ENCODE results near the gene MDM4. TPM values are rescaled to one million over a fixed set of nuclear protein-coding genes. Genes with fewer than 3 reads are reported as not detected.

MDM4 gene
- total RNA-seq, 4 donors from 2014 or later = 56.9 to 96.3 (median 71.5) TPM

DNA sequence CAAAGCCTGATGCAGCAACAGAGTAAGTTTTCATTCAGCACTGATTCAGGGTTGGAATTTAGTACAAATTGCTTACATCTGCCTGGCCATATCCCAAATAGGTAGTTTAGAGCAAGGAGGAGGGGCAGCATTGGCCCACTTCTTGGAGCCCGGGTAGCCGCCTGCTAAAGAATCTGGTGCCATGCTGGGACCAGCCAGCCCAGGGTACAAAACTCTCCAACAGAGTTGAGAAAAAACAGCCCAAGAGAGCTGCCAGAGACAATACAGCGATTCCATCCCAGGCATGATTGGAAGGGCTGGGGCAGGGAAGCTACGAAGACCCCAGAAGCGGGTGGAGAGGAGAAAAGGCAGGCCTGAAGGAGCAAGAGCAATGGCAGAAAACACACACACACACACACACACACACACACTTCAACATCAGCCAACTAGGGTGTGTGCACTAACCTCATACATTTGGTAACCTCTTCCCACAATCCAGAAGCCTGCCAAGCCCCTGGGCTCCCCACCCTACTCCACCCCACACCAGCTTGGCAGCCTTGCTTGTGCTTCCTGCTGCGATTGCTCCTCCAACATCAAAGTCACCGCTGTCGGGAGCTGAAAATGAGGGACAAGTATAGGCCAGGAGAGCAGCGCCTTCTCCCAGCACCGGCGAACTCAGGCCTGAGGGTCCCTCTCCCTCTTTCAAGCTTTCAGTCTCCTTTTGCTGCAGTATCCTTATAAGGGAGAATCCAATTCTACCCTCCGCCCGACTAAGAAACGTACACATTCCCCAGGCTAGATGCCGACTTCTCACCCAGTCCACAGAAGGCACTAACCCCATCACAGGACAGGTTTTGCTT lies 22.8 kb upstream of the MDM4 start:
- DNase-seq (ENCODE audit: low spot score) = no peak
- peak; percentile 50 for ATAC-seq (ENCODE audit: low FRiP score)
- no peak for TF ChIP-seq CTCF (IDR thresholded peaks at IDR 0.05)

GRCh38 chr1:204493984-204494280 lies 22.3 kb upstream of the MDM4 start:
- DNase-seq (ENCODE audit: low spot score) (no peak), ATAC-seq (ENCODE audit: low FRiP score) (peak; percentile 34)
- no peak for TF ChIP-seq CTCF (IDR thresholded peaks at IDR 0.05)

DNA sequence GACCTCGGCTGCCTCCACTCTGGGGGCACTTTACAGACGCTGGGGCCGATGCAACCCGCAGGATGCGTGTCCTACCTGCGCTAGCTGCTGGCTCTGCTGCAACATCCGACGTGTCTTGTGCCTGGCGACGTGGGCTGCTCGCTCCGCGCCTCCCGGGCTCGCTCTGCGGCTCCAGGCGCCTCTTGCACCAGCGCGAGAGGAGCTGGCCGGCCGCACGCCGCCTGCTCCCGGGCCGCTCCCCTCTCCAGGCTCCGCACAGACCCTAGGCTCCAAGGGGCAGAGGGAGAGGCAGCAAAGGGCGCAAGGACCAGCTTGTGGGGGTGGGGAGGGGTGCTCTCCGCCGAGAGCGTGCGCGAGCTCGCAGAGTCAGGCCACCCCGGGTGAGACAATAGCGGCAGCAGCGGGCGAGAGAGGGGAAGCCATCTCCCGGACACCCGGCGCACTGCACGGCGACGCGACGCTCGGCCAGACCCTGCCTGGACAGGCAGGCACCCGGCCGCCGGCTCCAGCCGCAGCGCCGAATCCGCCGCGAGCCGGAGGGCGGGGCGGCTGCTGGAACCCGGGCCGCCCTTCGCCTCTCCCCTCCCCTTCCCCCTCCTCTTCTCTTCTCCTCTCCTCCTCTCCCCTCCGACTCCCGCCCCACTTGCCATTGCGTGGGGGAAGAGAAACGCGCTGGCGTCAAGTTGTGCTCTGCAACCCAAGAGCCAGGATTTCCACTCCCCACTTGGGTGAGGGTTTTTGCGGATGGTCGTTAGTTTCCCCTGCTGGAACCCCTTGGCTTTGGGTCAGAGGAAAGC lies 21.7 kb upstream of the MDM4 start, which contains the start of gene PIK3C2B:
TSS of gene PIK3C2B (minus strand) at position 525 of the 797 bp plus-strand sequence. CDS start 25,003 bp downstream, outside the sequence.
- ATAC-seq (ENCODE audit: low FRiP score) = peak; percentile 83
- peak in 1 of 3 donors; percentile 9 for TF ChIP-seq CTCF (IDR thresholded peaks at IDR 0.05)
- no peak for DNase-seq (ENCODE audit: low spot score)

- DNase-seq (ENCODE audit: low spot score) (no peak), ATAC-seq (ENCODE audit: low FRiP score) (peak; percentile 9)
- TF ChIP-seq CTCF (IDR thresholded peaks at IDR 0.05) = no peak
Observed at GRCh38 chr1:204495078-204495753, 21.0 kb upstream of the MDM4 start.

DNA sequence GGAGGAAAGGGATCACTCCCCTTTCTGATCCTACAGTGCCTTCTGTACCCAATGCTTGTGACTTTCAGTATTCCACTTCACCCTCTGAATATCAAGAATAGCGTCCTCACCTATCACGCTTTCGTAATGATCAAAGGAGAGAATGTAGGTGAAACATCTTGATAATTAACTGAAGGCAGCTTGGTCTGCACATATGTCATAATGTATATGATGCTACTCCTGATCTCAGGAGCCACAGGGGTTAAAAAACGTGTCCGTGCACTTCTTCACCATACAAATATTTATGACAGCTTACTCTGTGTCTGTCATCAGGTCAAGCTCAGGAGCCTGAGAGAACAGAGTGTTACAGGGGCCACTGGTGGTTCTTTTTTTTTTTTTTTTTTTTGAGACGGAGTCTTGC lies 20.4 kb upstream of the MDM4 start:
- ATAC-seq (ENCODE audit: low FRiP score) (no peak), DNase-seq (ENCODE audit: low spot score) (no peak)
- TF ChIP-seq CTCF (IDR thresholded peaks at IDR 0.05) = no peak

DNA sequence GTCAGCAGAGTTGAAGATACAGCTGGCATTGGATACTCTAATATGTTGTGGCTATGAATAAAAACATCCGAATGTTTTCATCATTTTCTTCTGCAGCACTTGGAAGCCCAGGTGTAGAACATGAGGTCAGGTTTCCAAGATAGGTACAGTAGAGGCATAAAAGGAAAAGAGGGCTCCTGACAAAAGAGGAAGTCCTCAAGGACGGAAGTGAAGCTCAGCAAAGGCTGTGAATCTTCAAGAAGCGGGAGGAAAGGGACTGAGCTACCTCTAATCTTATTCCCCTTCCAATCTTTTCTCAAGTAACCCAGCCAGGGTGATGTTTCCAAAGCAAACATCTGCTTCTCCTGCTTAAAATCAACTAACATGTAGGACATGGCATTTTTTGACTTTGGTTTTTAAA lies 17.2 kb upstream of the MDM4 start:
- TF ChIP-seq CTCF (IDR thresholded peaks at IDR 0.05) = no peak
- DNase-seq (ENCODE audit: low spot score) (no peak), ATAC-seq (ENCODE audit: low FRiP score) (no peak)

Measured in omental fat pad (tissue), 4 donors.